Measurements from ENCODE around the gene LY6G6C. TPM values are rescaled to one million over a fixed set of nuclear protein-coding genes. Genes with fewer than 3 reads are reported as not detected.

The LY6G6C gene
- total and polyA plus RNA-seq, 2 of the 13 experiments (the other 11 are each of a cell fraction or from before 2014, with no cell fraction given): 0.15 TPM; not detected in 1

- TF ChIP-seq TBX3 (IDR thresholded peaks at IDR 0.05; ENCODE audit: borderline replicate concordance) (no peak), ZEB1 (IDR thresholded peaks at IDR 0.05; ENCODE audit: insufficient replicate concordance, low read depth) (no peak), HNF1B (CRISPR knock-in tag; IDR thresholded peaks at IDR 0.05) (peak; percentile 93), ZNF772 (CRISPR knock-in tag; IDR thresholded peaks at IDR 0.05) (peak; percentile 84), ZNF616 (CRISPR knock-in tag; IDR thresholded peaks at IDR 0.05; ENCODE audit: low read depth) (peak; percentile 98), ZNF678 (CRISPR knock-in tag; IDR thresholded peaks at IDR 0.05) (peak; percentile 98), TRAFD1 (CRISPR knock-in tag; IDR thresholded peaks at IDR 0.05; ENCODE audit: borderline replicate concordance) (no peak), CREB3 (CRISPR knock-in tag; IDR thresholded peaks at IDR 0.05) (no peak; the same call in none of the 2 replicates), ZNF496 (CRISPR knock-in tag; IDR thresholded peaks at IDR 0.05; ENCODE audit: insufficient replicate concordance) (peak; percentile 60), TSC22D2 (CRISPR knock-in tag; IDR thresholded peaks at IDR 0.05; ENCODE audit: borderline replicate concordance) (no peak), GZF1 (CRISPR knock-in tag; IDR thresholded peaks at IDR 0.05) (peak; percentile 50; the same call in 1 of the 2 replicates), ZNF160 (CRISPR knock-in tag; IDR thresholded peaks at IDR 0.05) (peak; percentile 95), TAF1 (CRISPR knock-in tag; IDR thresholded peaks at IDR 0.05) (peak; percentile 89), ZNF629 (CRISPR knock-in tag; conservative IDR thresholded peaks at IDR 0.05) (no peak; the same call in 1 of the 2 replicates), ZNF253 (CRISPR knock-in tag; IDR thresholded peaks at IDR 0.05; ENCODE audit: borderline replicate concordance) (peak; percentile 95; the same call in 1 of the 2 replicates), ZBTB21 (CRISPR knock-in tag; IDR thresholded peaks at IDR 0.05) (no peak), HMG20B (CRISPR knock-in tag; conservative IDR thresholded peaks at IDR 0.05) (no peak), ZNF530 (CRISPR knock-in tag; IDR thresholded peaks at IDR 0.05; ENCODE audit: low read depth) (no peak; the same call in none of the 2 replicates), NCOR1 (IDR thresholded peaks at IDR 0.05; ENCODE audit: borderline replicate concordance, low read length) (peak; percentile 98), THAP7 (CRISPR knock-in tag; IDR thresholded peaks at IDR 0.05) (peak; percentile 73; the same call in 1 of the 2 replicates), ETS1 (CRISPR knock-in tag; IDR thresholded peaks at IDR 0.05) (peak; percentile 91; the same call in 1 of the 2 replicates), ZIK1 (CRISPR knock-in tag; IDR thresholded peaks at IDR 0.05; ENCODE audit: borderline replicate concordance, low read depth) (peak; percentile 99), SSRP1 (CRISPR knock-in tag; IDR thresholded peaks at IDR 0.05) (no peak; the same call in 1 of the 2 replicates), FOXO1 (CRISPR knock-in tag; IDR thresholded peaks at IDR 0.05) (no peak; the same call in 1 of the 2 replicates)
Measured at GRCh38 chr6:31739639-31740396, 18.3 kb upstream of the LY6G6C start, which contains the start of gene MSH5 (continued).

Measured in HepG2 (cell line).